GM23248 (cell line): ENCODE results near the gene LIX1L. TPM values are rescaled to one million over a fixed set of nuclear protein-coding genes. Genes with fewer than 3 reads are reported as not detected.
A peak's percentile ranks its signal among the peaks of the same experiment; 100 is the strongest.

Experiments used
- DNase-seq: peaks from one replicate; pipeline ENCODE4 v3.0.0-alpha.2; 2015
- H2AFZ ChIP-seq: fragments of 200-600 bp; sonication (generic); 2 replicates; pipeline ENCODE4 v1.6.1; 2016; ENCODE audit warnings: antibody characterized with exemption
- H3F3A ChIP-seq: fragments of 200-600 bp; sonication (generic); 2 replicates; pipeline ENCODE4 v1.6.1; 2016; ENCODE audit warnings: mild to moderate bottlenecking, antibody characterized with exemption, mixed run types; ENCODE audit not compliant: insufficient read depth
- H3K27ac ChIP-seq: fragments of 200-600 bp; sonication (generic); 2 replicates; pipeline ENCODE4 v1.5.1; 2016; ENCODE audit warnings: mild to moderate bottlenecking
- H3K27me3 ChIP-seq: fragments of 200-600 bp; sonication (generic); replicated peaks from 2 replicates; pipeline ENCODE4 v1.6.1; 2016; ENCODE audit warnings: mild to moderate bottlenecking; ENCODE audit not compliant: insufficient read depth
- H3K36me3 ChIP-seq: fragments of 200-600 bp; sonication (generic); 2 replicates; pipeline ENCODE4 v1.6.1; 2016; ENCODE audit warnings: low read depth, mild to moderate bottlenecking
- H3K4me1 ChIP-seq: fragments of 200-600 bp; sonication (generic); 2 replicates; pipeline ENCODE4 v1.6.1; 2016; ENCODE audit warnings: mild to moderate bottlenecking; ENCODE audit not compliant: insufficient read depth
- H3K4me2 ChIP-seq: fragments of 200-600 bp; sonication (generic); one replicate; pipeline ENCODE4 v1.6.1; 2016; ENCODE audit warnings: mild to moderate bottlenecking; ENCODE audit not compliant: unreplicated experiment
- H3K4me3 ChIP-seq: fragments of 200-600 bp; sonication (generic); 2 replicates; pipeline ENCODE4 v1.5.1; 2016; ENCODE audit warnings: mild to moderate bottlenecking
- H3K79me2 ChIP-seq: fragments of 200-600 bp; sonication (generic); 2 replicates; pipeline ENCODE4 v1.6.1; 2016; ENCODE audit warnings: mild to moderate bottlenecking; ENCODE audit not compliant: insufficient read depth
- H3K9ac ChIP-seq: fragments of 200-600 bp; sonication (generic); 2 replicates; pipeline ENCODE4 v1.6.1; 2016; ENCODE audit warnings: mild to moderate bottlenecking
- H3K9me2 ChIP-seq: fragments of 200-600 bp; sonication (generic); 2 replicates; pipeline ENCODE4 v1.6.1; 2016; ENCODE audit warnings: mixed run types, mild to moderate bottlenecking, moderate library complexity; ENCODE audit not compliant: insufficient read depth
- H3K9me3 ChIP-seq: fragments of 200-600 bp; sonication (generic); one replicate; pipeline ENCODE4 v1.6.1; 2017; ENCODE audit warnings: low read depth
- H4K20me1 ChIP-seq: fragments of 200-600 bp; sonication (generic); 2 replicates; pipeline ENCODE4 v1.6.0; 2016; ENCODE audit not compliant: insufficient read depth
- EZH2 ChIP-seq: fragments of 200-600 bp; sonication (generic); IDR thresholded peaks from 2 replicates; pipeline ENCODE4 v1.6.1; 2018; ENCODE audit warnings: antibody characterized with exemption, mild to moderate bottlenecking; ENCODE audit not compliant: insufficient read depth, poor library complexity, severe bottlenecking
- EZH2phosphoT487 ChIP-seq: fragments of 200-600 bp; sonication (generic); IDR thresholded peaks from 2 replicates; pipeline ENCODE4 v1.6.1; 2018; ENCODE audit warnings: antibody characterized with exemption, moderate library complexity, mild to moderate bottlenecking, low read depth; ENCODE audit not compliant: insufficient read depth
- WGBS, 2 experiments: methylation state at CpG; one replicate each; pipeline ENCODE4 v1.1.6; 2015 to 2017; ENCODE audit warnings: low lambda C conversion rate in 2 of 2, low coverage in 1 of 2; ENCODE audit errors: missing lambda C conversion rate in 2 of 2; 5-methylcytosine and 5-hydroxymethylcytosine counted together
- in situ Hi-C: fragments of 300-500 bp; cut with MboI; formaldehyde crosslinking; loops from 2 replicates; pipeline ENCODE4 v1.15.0; 2020
- polyA plus RNA-seq: library from polyadenylated mRNA; unstranded; fragments of >200 nt; fragmentation: Nextera tagmentation; extraction: Ambion mirVana; gene quantifications from 2 replicates; pipeline ENCODE4 v1.2.1, GENCODE V29; 2016
- total RNA-seq: library from RNA; depleted of rRNA; stranded (reverse); fragments of >200 nt; shearing (Covaris generic); gene quantifications from 2 replicates; pipeline ENCODE4 v1.2.3, GENCODE V29; 2014

Gene LIX1L
- total and polyA plus RNA-seq, 2 experiments from 2014 or later: 18.3 to 36.5 TPM

GRCh38 chr1:145912128-145912641 is 45.6 kb downstream of the LIX1L start:
- TF ChIP-seq EZH2phosphoT487 (no peak), EZH2 (no peak)
- H3K4me1 ChIP-seq: peaks cover 19% of the 10 kb centered on the region
- H3K9me3 ChIP-seq: no peaks in the 10 kb centered on the region
- H3K9me2 ChIP-seq: no peaks in the 10 kb centered on the region
- H3K27me3 ChIP-seq: no peaks in the 10 kb centered on the region
- H3K36me3 ChIP-seq: peaks cover 14% of the 10 kb centered on the region; the same call in 1 of the 2 replicates
- DNase-seq: no peak
- in situ Hi-C loops: no loop called here
- 77 to 78% methylated on average over 11 of the region's 11 CpGs for WGBS, 2 experiments
- H3K27ac ChIP-seq: no peak overlapping the region
- H3K4me2 ChIP-seq: no peak overlapping the region
- H3K4me3 ChIP-seq: no peak overlapping the region
- no peak overlapping the region for H3K9ac ChIP-seq
- 0 out of 2 replicates have a peak, but pooled peaks cover 4% of the 10 kb centered on the region for H3F3A ChIP-seq
- peaks cover 12% of the 10 kb centered on the region for H3K79me2 ChIP-seq
- H2AFZ ChIP-seq: no peak overlapping the region
- no peaks in the 10 kb centered on the region for H4K20me1 ChIP-seq

GRCh38 chr1:145908653-145909052 is 49.2 kb downstream of the LIX1L start:
- DNase-seq: peak; percentile 65
- Histone ChIP-seq H3F3A (0 out of 2 replicates have a peak, but pooled peaks cover 3% of the 10 kb centered on the region), H3K27ac (peak overlapping the region; percentile 52), H4K20me1 (no peaks in the 10 kb centered on the region), H3K9ac (peak overlapping the region; percentile 23; the same call in 1 of the 2 replicates), H3K36me3 (peaks cover 5% of the 10 kb centered on the region; the same call in 1 of the 2 replicates), H3K4me1 (peaks cover 16% of the 10 kb centered on the region), H3K4me2 (no peak overlapping the region), H3K27me3 (no peaks in the 10 kb centered on the region), H3K9me3 (no peaks in the 10 kb centered on the region), H2AFZ (peak overlapping the region; percentile 36; the same call in 1 of the 2 replicates), H3K4me3 (no peak overlapping the region), H3K9me2 (no peaks in the 10 kb centered on the region), H3K79me2 (no peaks in the 10 kb centered on the region)
- in situ Hi-C loops: no loop called here
- 29 to 48% methylated on average over 1 of the region's 1 CpG for WGBS, 2 experiments
- no peak for TF ChIP-seq EZH2phosphoT487

GRCh38 chr1:145906954-145907753 is 50.7 kb downstream of the LIX1L start:
- H3K4me3 ChIP-seq: no peak overlapping the region
- no peak overlapping the region for H3K27ac ChIP-seq
- H3K9ac ChIP-seq: no peak overlapping the region
- no peak overlapping the region; the same call in 1 of the 2 replicates for H2AFZ ChIP-seq
- H3F3A ChIP-seq: no peaks in the 10 kb centered on the region
- H3K9me2 ChIP-seq: no peaks in the 10 kb centered on the region
- DNase-seq: peak; percentile 30
- H3K27me3 ChIP-seq: no peaks in the 10 kb centered on the region
- TF ChIP-seq EZH2phosphoT487 (no peak), EZH2 (no peak)
- H3K4me1 ChIP-seq: peaks cover 16% of the 10 kb centered on the region
- in situ Hi-C loops: no loop called here
- H3K9me3 ChIP-seq: no peaks in the 10 kb centered on the region
- WGBS, 2 experiments: 85 to 90% methylated on average over 10 of the region's 10 CpGs
- H3K36me3 ChIP-seq: peaks cover 5% of the 10 kb centered on the region; the same call in 1 of the 2 replicates
- H3K79me2 ChIP-seq: no peaks in the 10 kb centered on the region
- H4K20me1 ChIP-seq: no peaks in the 10 kb centered on the region
- H3K4me2 ChIP-seq: no peak overlapping the region

- WGBS, 2 experiments: 88 to 90% methylated on average over 12 of the region's 12 CpGs
- in situ Hi-C loops: no loop called here
- H2AFZ ChIP-seq: no peak overlapping the region
- no peaks in the 10 kb centered on the region for H3K27me3 ChIP-seq
- no peaks in the 10 kb centered on the region for H3F3A ChIP-seq
- no peak overlapping the region for H3K27ac ChIP-seq
- no peak overlapping the region for H3K4me3 ChIP-seq
- H3K9ac ChIP-seq: no peak overlapping the region
- H4K20me1 ChIP-seq: no peaks in the 10 kb centered on the region
- no peaks in the 10 kb centered on the region for H3K79me2 ChIP-seq
- H3K4me1 ChIP-seq: no peaks in the 10 kb centered on the region
- no peaks in the 10 kb centered on the region for H3K9me2 ChIP-seq
- no peak overlapping the region for H3K4me2 ChIP-seq
- DNase-seq: no peak
- TF ChIP-seq EZH2 (no peak), EZH2phosphoT487 (no peak)
- H3K9me3 ChIP-seq: no peaks in the 10 kb centered on the region
- H3K36me3 ChIP-seq: no peaks in the 10 kb centered on the region
Measured at GRCh38 chr1:145901312-145902021, 56.4 kb downstream of the LIX1L start.
